ENCODE measurements around the gene HFE. TPM values are rescaled to one million over a fixed set of nuclear protein-coding genes. Genes with fewer than 3 reads are reported as not detected.

Gene HFE
- polyA plus RNA-seq, 1 donor from 2014 or later, result not detected

GRCh38 chr6:26113570-26113969 lies 26.3 kb downstream of the HFE start:
- no peaks in the 10 kb centered on the region for H3K27me3 ChIP-seq (ENCODE audit: insufficient read depth, low read depth, low read length)
- TF ChIP-seq RAD21 (conservative IDR thresholded peaks at IDR 0.05), result no peak
- no peak for TF ChIP-seq EP300 (conservative IDR thresholded peaks at IDR 0.05; ENCODE audit: poor library complexity, severe bottlenecking)
- no peak for TF ChIP-seq TAF1 (IDR thresholded peaks at IDR 0.05; ENCODE audit: low read depth)
- no peak for TF ChIP-seq CTCF (IDR thresholded peaks at IDR 0.05; ENCODE audit: poor library complexity, severe bottlenecking)
- TF ChIP-seq MXI1 (conservative IDR thresholded peaks at IDR 0.05; ENCODE audit: poor library complexity, severe bottlenecking), result no peak
- no peak for TF ChIP-seq REST (IDR thresholded peaks at IDR 0.05; ENCODE audit: borderline replicate concordance)
- TF ChIP-seq POLR2AphosphoS5 (IDR thresholded peaks at IDR 0.05), result no peak
- TF ChIP-seq EZH2 (IDR thresholded peaks at IDR 0.05; ENCODE audit: borderline replicate concordance, insufficient read depth, low read length, poor library complexity, severe bottlenecking), result no peak
- no peak for TF ChIP-seq SMC3 (conservative IDR thresholded peaks at IDR 0.05; ENCODE audit: poor library complexity)
- no peaks in the 10 kb centered on the region for H3F3A ChIP-seq (ENCODE audit: insufficient read depth, low read length, poor library complexity, severe bottlenecking)
- no peak overlapping the region for H3K9ac ChIP-seq (ENCODE audit: low read length)
- no peaks in the 10 kb centered on the region for H4K20me1 ChIP-seq (ENCODE audit: insufficient read depth)
- no peaks in the 10 kb centered on the region for H3K9me3 ChIP-seq (ENCODE audit: low read length)
- no peak overlapping the region for H3K27ac ChIP-seq (ENCODE audit: low read length)
- no peaks in the 10 kb centered on the region for H3K9me2 ChIP-seq (ENCODE audit: insufficient read depth, low read length)
- H2AFZ ChIP-seq (ENCODE audit: low read depth, low read length), result no peak overlapping the region
- H3K36me3 ChIP-seq (ENCODE audit: insufficient read depth, low read length), result no peaks in the 10 kb centered on the region
- H3K79me2 ChIP-seq (replicated peaks; ENCODE audit: insufficient read depth, low read length), result no peaks in the 10 kb centered on the region
- no peak overlapping the region for H3K4me3 ChIP-seq (ENCODE audit: low read length)
- no peak overlapping the region for H3K4me2 ChIP-seq (ENCODE audit: low read length)

GRCh38 chr6:26115226-26115625 lies 28.0 kb downstream of the HFE start:
- Histone ChIP-seq H3K27ac (ENCODE audit: low read length) (no peak overlapping the region), H3K4me2 (ENCODE audit: low read length) (no peak overlapping the region), H3K36me3 (ENCODE audit: insufficient read depth, low read length) (no peaks in the 10 kb centered on the region), H3K9me3 (ENCODE audit: low read length) (no peaks in the 10 kb centered on the region), H3K9me2 (ENCODE audit: insufficient read depth, low read length) (no peaks in the 10 kb centered on the region), H3K27me3 (ENCODE audit: insufficient read depth, low read depth, low read length) (no peaks in the 10 kb centered on the region), H3K9ac (ENCODE audit: low read length) (no peak overlapping the region), H2AFZ (ENCODE audit: low read depth, low read length) (no peak overlapping the region), H4K20me1 (ENCODE audit: insufficient read depth) (no peaks in the 10 kb centered on the region), H3K4me3 (ENCODE audit: low read length) (no peak overlapping the region), H3K79me2 (replicated peaks; ENCODE audit: insufficient read depth, low read length) (no peaks in the 10 kb centered on the region), H3F3A (ENCODE audit: insufficient read depth, low read length, poor library complexity, severe bottlenecking) (no peaks in the 10 kb centered on the region)
- no peak for TF ChIP-seq EZH2 (IDR thresholded peaks at IDR 0.05; ENCODE audit: borderline replicate concordance, insufficient read depth, low read length, poor library complexity, severe bottlenecking)
- no peak for TF ChIP-seq EP300 (conservative IDR thresholded peaks at IDR 0.05; ENCODE audit: poor library complexity, severe bottlenecking)
- TF ChIP-seq TAF1 (IDR thresholded peaks at IDR 0.05; ENCODE audit: low read depth), result no peak
- TF ChIP-seq CTCF (IDR thresholded peaks at IDR 0.05; ENCODE audit: poor library complexity, severe bottlenecking), result no peak
- TF ChIP-seq POLR2AphosphoS5 (IDR thresholded peaks at IDR 0.05), result no peak
- TF ChIP-seq MXI1 (conservative IDR thresholded peaks at IDR 0.05; ENCODE audit: poor library complexity, severe bottlenecking), result no peak
- TF ChIP-seq SMC3 (conservative IDR thresholded peaks at IDR 0.05; ENCODE audit: poor library complexity), result no peak
- no peak for TF ChIP-seq REST (IDR thresholded peaks at IDR 0.05; ENCODE audit: borderline replicate concordance)
- TF ChIP-seq RAD21 (conservative IDR thresholded peaks at IDR 0.05), result no peak
